ENCODE results near the gene CASP7. TPM values are rescaled to one million over a fixed set of nuclear protein-coding genes. Genes with fewer than 3 reads are reported as not detected.

Gene CASP7
- total RNA-seq: 10 to 100 TPM; 23.1 to 27.5 TPM

- H3K4me1 ChIP-seq (replicated peaks): no peaks in the 10 kb centered on the region
- peak; percentile 77 for DNase-seq (ENCODE audit: low spot score)
- under 1% methylated on average over 62 of the region's 68 CpGs for WGBS
- intact Hi-C loops (cut with DNase I): no loop called here
- peak within 1 kb of the TSS; percentile 86 to 88 for H3K4me3 ChIP-seq
- H3K9me3 ChIP-seq: no peaks in the 10 kb centered on the region
- H3K36me3 ChIP-seq: no peaks in the 10 kb centered on the region
- TF ChIP-seq POLR2AphosphoS5 (IDR thresholded peaks at IDR 0.05) (peak; percentile 46), CTCF (IDR thresholded peaks at IDR 0.05) (peak in 2 of 4 experiments; percentile 21 to 38), POLR2A (IDR thresholded peaks at IDR 0.05) (peak; percentile 80)
- H3K27me3 ChIP-seq (replicated peaks; ENCODE audit: insufficient read depth): no peaks in the 10 kb centered on the region
- peak within 1 kb of the TSS; percentile 97 to 98 for H3K27ac ChIP-seq
These were observed at the start of gene CASP7 for GRCh38 chr10:113679463-113680189. TSS of gene CASP7 (plus strand) at chr10:113679912. CDS start at chr10:113697494, 17,582 bp downstream.

DNA sequence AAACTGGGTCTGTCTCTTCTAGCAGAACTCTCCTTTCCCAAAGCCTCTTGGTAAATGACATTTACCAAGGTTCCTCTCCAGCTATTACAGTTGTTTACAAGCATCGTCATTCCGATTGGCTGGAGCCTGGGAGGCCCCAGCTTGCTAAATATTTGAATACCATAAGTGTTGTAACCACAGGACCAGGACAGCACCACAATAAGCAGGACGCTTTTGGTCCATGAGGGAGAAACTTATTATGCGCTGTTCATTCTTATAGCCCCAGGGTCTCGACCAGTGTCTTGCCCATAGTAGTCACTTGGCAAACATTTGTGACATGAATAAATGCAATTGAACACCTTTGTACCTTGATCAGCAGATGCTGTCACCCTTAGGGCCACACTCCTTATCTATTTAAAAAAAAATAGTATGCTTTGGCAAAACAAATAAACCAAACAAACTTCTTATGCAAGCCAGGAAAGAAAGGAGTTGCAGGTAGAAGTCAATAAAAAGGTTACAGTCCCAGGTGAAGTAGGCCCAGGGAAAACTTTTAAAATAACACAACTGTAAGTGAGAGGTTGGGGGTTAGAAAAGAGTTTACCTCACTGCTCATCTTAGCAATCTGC lies 48.7 kb upstream of the CASP7 start:
- TF ChIP-seq POLR2AphosphoS5 (IDR thresholded peaks at IDR 0.05) (no peak), POLR2A (IDR thresholded peaks at IDR 0.05) (no peak), CTCF (IDR thresholded peaks at IDR 0.05) (no peak)
- Histone ChIP-seq H3K36me3 (no peaks in the 10 kb centered on the region), H3K4me1 (replicated peaks) (no peaks in the 10 kb centered on the region), H3K4me3 (no peak overlapping the region), H3K9me3 (no peaks in the 10 kb centered on the region), H3K27ac (no peak overlapping the region), H3K27me3 (replicated peaks; ENCODE audit: insufficient read depth) (no peaks in the 10 kb centered on the region)
- DNase-seq (ENCODE audit: low spot score): no peak
- intact Hi-C loops (cut with DNase I): no loop called here
- WGBS: 93% methylated on average over 5 of the region's 5 CpGs

- Histone ChIP-seq H3K4me3 (no peak overlapping the region), H3K27me3 (replicated peaks; ENCODE audit: insufficient read depth) (no peaks in the 10 kb centered on the region), H3K9me3 (no peaks in the 10 kb centered on the region), H3K36me3 (no peaks in the 10 kb centered on the region), H3K27ac (no peak overlapping the region), H3K4me1 (replicated peaks) (no peaks in the 10 kb centered on the region)
- DNase-seq (ENCODE audit: low spot score): no peak
- TF ChIP-seq CTCF (IDR thresholded peaks at IDR 0.05) (no peak), POLR2A (IDR thresholded peaks at IDR 0.05) (no peak), POLR2AphosphoS5 (IDR thresholded peaks at IDR 0.05) (no peak)
- WGBS: 30% methylated on average over 6 of the region's 6 CpGs
- intact Hi-C loops (cut with DNase I): no loop called here
These were observed 47.9 kb upstream of the CASP7 start for GRCh38 chr10:113631684-113632367.

GRCh38 chr10:113639966-113640365 lies 39.7 kb upstream of the CASP7 start:
- Histone ChIP-seq H3K27ac (no peak overlapping the region), H3K36me3 (no peaks in the 10 kb centered on the region), H3K4me1 (replicated peaks) (no peaks in the 10 kb centered on the region), H3K27me3 (replicated peaks; ENCODE audit: insufficient read depth) (no peaks in the 10 kb centered on the region), H3K9me3 (no peaks in the 10 kb centered on the region), H3K4me3 (no peak overlapping the region)
- 86% methylated on average over 3 of the region's 3 CpGs for WGBS
- no peak for TF ChIP-seq POLR2A (IDR thresholded peaks at IDR 0.05)
- no peak for TF ChIP-seq CTCF (IDR thresholded peaks at IDR 0.05)
- TF ChIP-seq POLR2AphosphoS5 (IDR thresholded peaks at IDR 0.05): no peak
- intact Hi-C loops (cut with DNase I): no loop called here
- DNase-seq (ENCODE audit: low spot score): no peak

Data from prostate gland (tissue), 2 donors.